ENCODE data around the gene TGIF2. TPM values are rescaled to one million over a fixed set of nuclear protein-coding genes. Genes with fewer than 3 reads are reported as not detected.
"Not testable (repeated sequence)": the region's sequence is repeated elsewhere in the genome, so short reads cannot be mapped to it uniquely, and the experiment has no call there.

Gene TGIF2
- total RNA-seq, 5 donors from 2014 or later (not counting 1 experiment from before 2014, with no cell fraction given) = 31.2 to 39.7 (median 35.6) TPM

DNA sequence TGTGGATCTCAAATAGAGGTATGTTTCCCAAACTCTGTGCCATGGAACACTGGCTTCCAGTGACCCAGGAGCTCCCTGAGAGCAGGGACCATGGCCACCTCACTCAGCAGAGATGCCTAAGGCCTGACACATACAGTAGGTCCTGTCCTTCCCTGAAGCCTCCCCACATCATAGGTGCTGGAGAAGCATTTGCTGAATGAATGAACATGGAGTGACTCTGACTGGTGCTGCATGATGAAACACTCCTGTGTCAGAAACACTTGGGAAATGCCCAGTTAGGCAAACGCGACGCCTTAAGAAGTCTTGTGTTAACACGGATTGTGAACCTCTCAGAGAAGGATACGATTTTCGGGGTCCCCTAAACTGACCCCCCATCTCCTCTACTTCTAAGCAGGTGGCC is 58.2 kb downstream of the TGIF2 start:
- H3K27ac Mint-ChIP-seq = peak overlapping the region; percentile 99 to 100
- no peaks in the 10 kb centered on the region for H3K27me3 ChIP-seq (replicated peaks in 1 of 2; ENCODE audit: control insufficient read depth in 2 of 2, extremely low read depth in 1 of 2, insufficient read depth in 2 of 2, low read length in 1 of 2)
- H3K4me1 Mint-ChIP-seq = peaks cover 51 to 58% (median 58%) of the 10 kb centered on the region in 3 donors
- no CpG with 5 or more reads among the region's 6 CpGs for whole genome bisulfite sequencing (ENCODE audit: insufficient coverage)
- POLR2A ChIA-PET = no interaction called here
- no peak overlapping the region for H3K4me3 Mint-ChIP-seq
- peaks cover 58% of the 10 kb centered on the region for H3K36me3 Mint-ChIP-seq
- DNase-seq = no peak
- no peaks in the 10 kb centered on the region for H3K9me3 Mint-ChIP-seq
- peak overlapping the region; percentile 18 for H3K27ac ChIP-seq (ENCODE audit: low read length)
- no peak overlapping the region for H3K4me3 ChIP-seq (ENCODE audit: control insufficient read depth in 1 of 2, extremely low read depth in 1 of 2, low read length in 1 of 2)
- peaks cover 20 to 78% of the 10 kb centered on the region in 2 donors for H3K36me3 ChIP-seq (ENCODE audit: control insufficient read depth in 2 of 2, extremely low read depth in 1 of 2, insufficient read depth in 1 of 2, low read length in 1 of 2)
- no peak for ATAC-seq (replicated peaks in 1 of 4)
- no peaks in the 10 kb centered on the region for H3K9me3 ChIP-seq
- peaks cover 5 to 60% of the 10 kb centered on the region in 2 experiments for H3K4me1 ChIP-seq (ENCODE audit: control insufficient read depth in 1 of 2, extremely low read depth in 1 of 2, insufficient read depth in 2 of 2, low read length in 2 of 2)
- no peaks in the 10 kb centered on the region for H3K27me3 Mint-ChIP-seq
- CTCF ChIA-PET = interaction anchor here in 1 of 2 donors (0.5 kb wide), 1 partner anchor 252 kb away, joined by 3 read pairs; no protein-coding TSS in a partner anchor

DNA sequence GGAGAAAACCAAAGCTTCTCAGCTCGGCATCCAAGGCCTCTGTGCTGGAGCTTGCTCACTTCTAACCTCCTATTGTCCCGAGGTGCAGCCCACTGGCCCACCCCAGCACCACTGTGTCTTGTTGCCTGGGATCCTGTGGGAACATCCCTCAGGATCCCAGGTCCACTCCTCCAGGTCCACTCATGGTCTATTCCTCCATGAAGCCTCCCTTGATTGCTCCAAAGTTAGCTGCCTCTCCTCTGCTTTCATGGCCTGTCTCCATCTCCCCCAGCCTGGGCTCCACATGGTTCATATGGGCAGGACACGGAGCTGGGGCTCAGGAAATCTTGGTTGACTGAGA is 58.7 kb downstream of the TGIF2 start:
- Histone ChIP-seq H3K4me1 (ENCODE audit: control insufficient read depth in 1 of 2, extremely low read depth in 1 of 2, insufficient read depth in 2 of 2, low read length in 2 of 2) (peaks cover 5 to 57% of the 10 kb centered on the region in 2 experiments), H3K4me3 (ENCODE audit: control insufficient read depth in 1 of 2, extremely low read depth in 1 of 2, low read length in 1 of 2) (no peak overlapping the region), H3K9me3 (no peaks in the 10 kb centered on the region), H3K27me3 (replicated peaks in 1 of 2; ENCODE audit: control insufficient read depth in 2 of 2, extremely low read depth in 1 of 2, insufficient read depth in 2 of 2, low read length in 1 of 2) (no peaks in the 10 kb centered on the region), H3K36me3 (ENCODE audit: control insufficient read depth in 2 of 2, extremely low read depth in 1 of 2, insufficient read depth in 1 of 2, low read length in 1 of 2) (peaks cover 18 to 78% of the 10 kb centered on the region in 2 donors), H3K27ac (ENCODE audit: low read length) (peak overlapping the region; percentile 3)
- DNase-seq (no peak), ATAC-seq (replicated peaks in 1 of 4) (no peak)
- ChIA-PET POLR2A (no interaction called here), CTCF (interaction anchor here in 1 of 2 donors (0.5 kb wide), 1 partner anchor 251 kb away, joined by 3 read pairs; no protein-coding TSS in a partner anchor)
- no peaks in the 10 kb centered on the region for H3K27me3 Mint-ChIP-seq
- H3K36me3 Mint-ChIP-seq = peaks cover 56% of the 10 kb centered on the region
- WGBS (ENCODE audit: insufficient coverage) = 93% methylated on average over 3 of the region's 3 CpGs
- H3K4me3 Mint-ChIP-seq = no peak overlapping the region
- H3K4me1 Mint-ChIP-seq = peaks cover 50 to 55% (median 53%) of the 10 kb centered on the region in 3 donors
- no peaks in the 10 kb centered on the region for H3K9me3 Mint-ChIP-seq
- peak overlapping the region; percentile 99 to 100 for H3K27ac Mint-ChIP-seq

DNA sequence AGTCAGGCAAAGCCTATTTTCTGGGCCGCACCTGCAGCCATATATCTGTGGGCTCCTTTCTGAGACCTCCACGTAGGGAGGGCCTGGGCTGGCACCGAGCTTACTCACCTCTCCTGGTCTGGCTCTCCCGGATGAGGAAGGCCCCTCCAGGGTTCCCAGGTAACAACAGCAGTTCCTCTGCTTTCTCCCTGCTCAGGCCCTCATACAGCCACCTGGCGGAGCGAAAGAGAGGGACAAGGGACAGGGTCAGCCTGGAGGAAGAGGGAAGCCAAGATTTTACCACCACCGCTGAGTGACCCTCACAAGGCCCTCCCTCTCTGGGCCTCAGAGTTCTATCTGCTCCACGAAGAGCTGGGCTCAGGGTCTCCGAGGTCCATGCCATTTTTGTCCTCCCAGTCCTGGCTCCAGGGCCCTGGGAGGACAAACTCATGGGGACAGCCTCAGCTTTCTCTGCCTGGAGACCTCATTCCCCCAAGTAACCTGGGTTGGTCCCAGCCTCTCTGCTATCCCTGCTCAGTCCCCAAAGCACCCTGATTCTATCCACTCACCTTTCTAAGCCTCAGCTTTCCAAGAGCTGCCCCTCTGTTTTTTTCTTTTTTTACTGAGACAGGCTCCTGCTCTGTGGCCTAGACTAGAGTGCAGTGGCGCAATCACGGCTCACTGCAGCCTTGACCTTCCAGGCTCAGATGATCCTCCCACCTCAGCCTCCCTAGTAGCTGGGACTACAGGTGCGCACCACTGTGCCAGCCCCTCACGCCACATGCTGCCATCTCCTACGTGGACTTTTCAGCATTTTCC is 59.3 kb downstream of the TGIF2 start:
- Mint-ChIP-seq H3K4me3 (no peak overlapping the region), H3K4me1 (peaks cover 46 to 51% (median 48%) of the 10 kb centered on the region in 3 donors), H3K27me3 (no peaks in the 10 kb centered on the region), H3K27ac (peak overlapping the region; percentile 99 to 100), H3K9me3 (no peaks in the 10 kb centered on the region), H3K36me3 (peaks cover 51% of the 10 kb centered on the region)
- Histone ChIP-seq H3K4me3 (ENCODE audit: control insufficient read depth in 1 of 2, extremely low read depth in 1 of 2, low read length in 1 of 2) (no peak overlapping the region), H3K4me1 (ENCODE audit: control insufficient read depth in 1 of 2, extremely low read depth in 1 of 2, insufficient read depth in 2 of 2, low read length in 2 of 2) (peaks cover 5 to 51% of the 10 kb centered on the region in 2 experiments), H3K27me3 (replicated peaks in 1 of 2; ENCODE audit: control insufficient read depth in 2 of 2, extremely low read depth in 1 of 2, insufficient read depth in 2 of 2, low read length in 1 of 2) (no peaks in the 10 kb centered on the region), H3K36me3 (ENCODE audit: control insufficient read depth in 2 of 2, extremely low read depth in 1 of 2, insufficient read depth in 1 of 2, low read length in 1 of 2) (peaks cover 15 to 72% of the 10 kb centered on the region in 2 donors), H3K9me3 (no peaks in the 10 kb centered on the region), H3K27ac (ENCODE audit: low read length) (no peak overlapping the region)
- ChIA-PET POLR2A (no interaction called here), CTCF (interaction anchor here in 1 of 2 donors (0.5 kb wide), 1 partner anchor 65 kb away, joined by 5 read pairs; no protein-coding TSS in a partner anchor)
- ATAC-seq (replicated peaks in 1 of 4) (no peak), DNase-seq (no peak)
- WGBS (ENCODE audit: insufficient coverage) = 93% methylated on average over 13 of the region's 14 CpGs

DNA sequence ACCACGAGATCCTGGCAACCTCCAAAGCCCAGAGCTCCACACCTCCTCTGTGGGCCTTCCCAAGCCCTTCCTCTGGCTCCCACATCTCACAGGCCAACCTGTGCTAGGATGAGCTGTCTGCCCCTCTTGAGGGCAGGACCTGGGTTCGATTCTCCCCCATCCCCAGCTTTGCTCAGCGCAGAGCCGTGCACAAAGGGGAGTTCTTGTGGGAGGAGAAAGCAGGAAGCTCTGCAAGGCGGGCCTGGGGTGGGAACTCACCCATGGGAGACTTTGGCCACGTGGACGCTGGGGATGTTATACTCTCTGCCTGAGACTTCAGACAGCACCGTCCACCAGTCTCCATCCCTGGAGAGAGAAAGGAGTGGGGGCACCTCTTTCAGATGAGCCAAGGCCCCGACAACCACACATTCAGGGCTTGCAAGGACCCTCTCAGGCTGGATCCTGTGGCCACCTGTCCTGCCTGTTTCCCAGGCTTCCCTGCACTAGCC is 59.9 kb downstream of the TGIF2 start:
- Mint-ChIP-seq H3K27ac (peak overlapping the region; percentile 99 to 100), H3K4me1 (peaks cover 40 to 48% (median 44%) of the 10 kb centered on the region in 3 donors), H3K9me3 (no peaks in the 10 kb centered on the region), H3K27me3 (no peaks in the 10 kb centered on the region), H3K36me3 (peaks cover 47% of the 10 kb centered on the region), H3K4me3 (no peak overlapping the region)
- H3K36me3 ChIP-seq (ENCODE audit: control insufficient read depth in 2 of 2, extremely low read depth in 1 of 2, insufficient read depth in 1 of 2, low read length in 1 of 2) = peaks cover 15 to 70% of the 10 kb centered on the region in 2 donors
- 86% methylated on average over 2 of the region's 9 CpGs for WGBS (ENCODE audit: insufficient coverage)
- no peak for ATAC-seq (replicated peaks in 1 of 4)
- ChIA-PET POLR2A (interaction anchor here in 1 of 2 donors (0.5 kb wide), 1 partner anchor 14 kb away, joined by 5 read pairs; no protein-coding TSS in a partner anchor), CTCF (interaction anchor here in 1 of 2 donors (0.5 kb wide), 1 partner anchor 66 kb away, joined by 5 read pairs; no protein-coding TSS in a partner anchor)
- no peaks in the 10 kb centered on the region for H3K9me3 ChIP-seq
- DNase-seq = no peak
- H3K4me3 ChIP-seq (ENCODE audit: control insufficient read depth in 1 of 2, extremely low read depth in 1 of 2, low read length in 1 of 2) = no peak overlapping the region
- H3K27me3 ChIP-seq (replicated peaks in 1 of 2; ENCODE audit: control insufficient read depth in 2 of 2, extremely low read depth in 1 of 2, insufficient read depth in 2 of 2, low read length in 1 of 2) = no peaks in the 10 kb centered on the region
- peaks cover 5 to 46% of the 10 kb centered on the region in 2 experiments for H3K4me1 ChIP-seq (ENCODE audit: control insufficient read depth in 1 of 2, extremely low read depth in 1 of 2, insufficient read depth in 2 of 2, low read length in 2 of 2)
- no peak overlapping the region for H3K27ac ChIP-seq (ENCODE audit: low read length)

DNA sequence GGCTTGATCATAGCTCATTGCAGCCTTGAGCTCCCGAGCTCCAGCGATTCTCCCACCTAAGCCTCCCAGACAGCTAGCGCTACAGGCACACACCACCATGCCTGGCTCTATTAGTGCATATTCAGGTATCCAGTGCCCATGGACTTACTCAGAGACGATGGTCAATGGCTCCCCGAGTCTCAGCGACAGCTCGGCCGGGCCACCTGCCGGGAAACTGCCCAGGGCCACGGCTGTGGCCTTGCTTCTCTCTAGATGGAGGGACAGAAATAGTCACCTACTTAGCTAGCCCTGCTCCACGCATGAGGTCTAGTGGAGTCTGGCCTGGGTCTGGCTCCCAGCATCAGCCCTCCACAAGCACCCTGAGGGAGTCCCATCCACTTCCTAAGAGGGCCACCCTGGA is 60.9 kb downstream of the TGIF2 start:
- DNase-seq = no peak
- H3K36me3 Mint-ChIP-seq = peaks cover 44% of the 10 kb centered on the region
- CTCF ChIA-PET = no interaction called here
- no peak overlapping the region for H3K4me3 Mint-ChIP-seq
- no peaks in the 10 kb centered on the region for H3K27me3 Mint-ChIP-seq
- H3K27ac Mint-ChIP-seq = peak overlapping the region; percentile 86 to 90
- ATAC-seq (replicated peaks in 1 of 4) = no peak
- WGBS (ENCODE audit: insufficient coverage) = 98% methylated on average over 11 of the region's 11 CpGs
- Histone ChIP-seq H3K36me3 (ENCODE audit: control insufficient read depth in 2 of 2, extremely low read depth in 1 of 2, insufficient read depth in 1 of 2, low read length in 1 of 2) (peaks cover 20 to 72% of the 10 kb centered on the region in 2 donors), H3K4me1 (ENCODE audit: control insufficient read depth in 1 of 2, extremely low read depth in 1 of 2, insufficient read depth in 2 of 2, low read length in 2 of 2) (peaks cover 5 to 38% of the 10 kb centered on the region in 2 experiments), H3K27me3 (replicated peaks in 1 of 2; ENCODE audit: control insufficient read depth in 2 of 2, extremely low read depth in 1 of 2, insufficient read depth in 2 of 2, low read length in 1 of 2) (no peaks in the 10 kb centered on the region), H3K27ac (ENCODE audit: low read length) (no peak overlapping the region), H3K9me3 (no peaks in the 10 kb centered on the region), H3K4me3 (ENCODE audit: control insufficient read depth in 1 of 2, extremely low read depth in 1 of 2, low read length in 1 of 2) (no peak overlapping the region)
- POLR2A ChIA-PET = no interaction called here
- no peaks in the 10 kb centered on the region for H3K9me3 Mint-ChIP-seq
- H3K4me1 Mint-ChIP-seq = peaks cover 35 to 42% (median 36%) of the 10 kb centered on the region in 3 donors

DNA sequence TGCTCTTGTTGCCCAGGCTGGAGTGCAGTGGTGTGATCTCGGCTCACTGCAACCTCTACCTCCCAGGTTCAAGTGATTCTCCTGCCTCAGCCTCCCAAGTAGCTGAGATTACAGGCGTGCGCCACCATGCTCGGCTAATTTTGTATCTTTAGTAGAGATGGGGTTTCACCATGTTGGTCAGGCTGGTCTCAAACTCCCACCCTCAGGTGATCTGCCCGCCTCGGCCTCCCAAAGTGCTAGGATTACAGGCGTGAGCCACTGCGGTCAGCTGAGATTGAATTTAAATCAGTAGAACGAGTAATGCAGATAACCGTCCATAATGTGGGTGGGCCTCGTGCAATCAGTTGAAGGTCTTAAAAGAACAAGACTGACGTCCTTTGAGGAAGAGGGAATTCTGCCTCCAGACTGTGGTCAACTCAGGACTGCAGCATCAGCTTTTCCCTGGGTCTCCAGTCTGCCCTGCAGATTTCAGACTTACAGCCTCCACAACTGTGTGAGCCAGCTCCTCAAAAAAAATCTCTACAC is 65.5 kb downstream of the TGIF2 start:
- H3K4me3 ChIP-seq (ENCODE audit: control insufficient read depth in 1 of 2, extremely low read depth in 1 of 2, low read length in 1 of 2); H3K27me3 ChIP-seq (replicated peaks in 1 of 2; ENCODE audit: control insufficient read depth in 2 of 2, extremely low read depth in 1 of 2, insufficient read depth in 2 of 2, low read length in 1 of 2); DNase-seq; H3K27ac ChIP-seq (ENCODE audit: low read length); H3K4me3 Mint-ChIP-seq; H3K27me3 Mint-ChIP-seq; ATAC-seq (replicated peaks in 1 of 4); POLR2A ChIA-PET; H3K9me3 Mint-ChIP-seq; H3K9me3 ChIP-seq: not testable (repeated sequence)
- peaks cover 25% of the 10 kb centered on the region for H3K36me3 Mint-ChIP-seq
- peaks cover 30 to 36% (median 35%) of the 10 kb centered on the region in 3 donors for H3K4me1 Mint-ChIP-seq
- Histone ChIP-seq H3K36me3 (ENCODE audit: control insufficient read depth in 2 of 2, extremely low read depth in 1 of 2, insufficient read depth in 1 of 2, low read length in 1 of 2) (peaks cover 36 to 67% of the 10 kb centered on the region in 2 donors), H3K4me1 (ENCODE audit: control insufficient read depth in 1 of 2, extremely low read depth in 1 of 2, insufficient read depth in 2 of 2, low read length in 2 of 2) (peaks cover 14 to 50% of the 10 kb centered on the region in 2 experiments)
- peak overlapping the region; percentile 22 to 27 for H3K27ac Mint-ChIP-seq
- CTCF ChIA-PET = interaction anchor here (0.6 kb wide), 2 partner anchors 34 to 51 kb away, joined by 3 to 9 read pairs; no protein-coding TSS in a partner anchor
- 100% methylated on average over 6 of the region's 12 CpGs for WGBS (ENCODE audit: insufficient coverage)
